ENCODE results near the gene PHF8.

PHF8 gene

DNA sequence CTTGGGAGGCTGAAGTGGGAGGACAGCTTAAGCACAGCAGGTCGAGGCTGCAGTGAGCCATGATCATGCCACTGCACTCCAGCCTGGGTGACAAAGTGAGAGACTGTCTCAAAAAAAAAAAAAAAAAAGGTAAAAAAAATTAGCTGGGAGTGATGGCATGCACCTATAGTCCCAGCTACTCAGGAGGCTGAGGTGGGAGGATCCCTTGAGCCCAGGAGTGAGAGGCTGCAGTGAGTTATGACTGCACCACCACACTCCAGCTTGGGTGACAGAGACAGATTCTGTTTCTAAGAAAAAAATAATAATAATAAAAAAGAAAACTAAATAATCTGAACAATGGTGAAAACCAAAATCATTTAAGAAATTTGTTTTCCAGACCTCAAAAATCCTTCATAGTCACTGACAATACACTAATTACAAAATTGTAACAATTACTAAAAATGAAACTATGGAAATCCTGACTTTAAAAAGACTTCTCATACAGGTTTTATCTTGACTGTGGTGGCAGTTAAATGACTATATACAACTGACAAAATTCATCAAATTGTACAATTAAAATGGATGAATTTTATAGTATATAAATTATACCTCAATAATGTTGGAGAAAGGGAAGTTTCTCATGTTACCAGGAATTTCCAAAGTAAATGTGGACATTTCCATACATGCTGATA lies 31.3 kb downstream of the PHF8 start:
- no peak for DNase-seq

DNA sequence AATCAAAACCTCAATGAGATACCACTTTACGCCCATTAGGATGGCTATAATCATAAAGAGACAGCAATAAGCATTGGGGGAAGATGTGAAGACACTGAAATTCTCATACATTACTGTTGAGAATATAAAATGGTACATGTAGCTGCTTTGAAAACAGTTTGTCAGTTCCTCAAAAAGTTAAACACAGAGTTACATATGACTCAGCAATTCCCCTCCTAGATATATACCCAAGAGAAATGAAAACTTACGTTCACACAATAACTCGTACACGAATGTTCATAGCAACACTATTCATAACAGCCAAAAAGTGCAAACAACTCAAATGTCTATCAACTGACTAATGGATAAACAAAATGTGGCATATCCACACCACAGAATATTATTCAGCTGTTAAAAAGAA lies 36.6 kb downstream of the PHF8 start:
- no peak for DNase-seq

GRCh38 chrX:53997724-53998123 lies 46.5 kb downstream of the PHF8 start:
- no peak for DNase-seq

- no peak for DNase-seq
Observed at GRCh38 chrX:53992589-53992988, 51.7 kb downstream of the PHF8 start.

GRCh38 chrX:53990171-53990570 lies 54.1 kb downstream of the PHF8 start:
- DNase-seq = no peak

DNA sequence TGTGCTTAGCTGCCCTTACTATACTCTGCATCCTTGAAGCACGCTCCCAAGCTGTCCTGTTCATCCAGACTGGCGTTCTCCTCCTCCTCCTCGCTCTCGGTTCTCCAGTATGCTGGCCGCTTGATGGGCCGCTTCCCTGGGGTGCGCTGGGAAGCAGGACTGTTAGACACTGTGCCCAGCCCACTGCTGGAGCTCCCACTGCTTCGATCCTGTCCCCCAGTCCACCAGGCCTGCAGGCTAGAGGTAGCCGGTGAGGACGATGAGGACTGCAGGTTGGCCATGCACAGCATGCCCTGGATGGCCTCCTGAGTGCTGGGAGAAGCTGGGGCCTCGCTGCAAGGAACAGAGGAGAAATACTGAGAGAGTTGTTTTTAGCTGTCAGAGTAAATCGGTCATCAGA lies 59.4 kb downstream of the PHF8 start:
- no peak for DNase-seq

GRCh38 chrX:53974529-53974928 lies 69.7 kb downstream of the PHF8 start:
- DNase-seq = no peak

- DNase-seq = no peak
Observed at GRCh38 chrX:53969540-53969939, 74.7 kb downstream of the PHF8 start.

DNA sequence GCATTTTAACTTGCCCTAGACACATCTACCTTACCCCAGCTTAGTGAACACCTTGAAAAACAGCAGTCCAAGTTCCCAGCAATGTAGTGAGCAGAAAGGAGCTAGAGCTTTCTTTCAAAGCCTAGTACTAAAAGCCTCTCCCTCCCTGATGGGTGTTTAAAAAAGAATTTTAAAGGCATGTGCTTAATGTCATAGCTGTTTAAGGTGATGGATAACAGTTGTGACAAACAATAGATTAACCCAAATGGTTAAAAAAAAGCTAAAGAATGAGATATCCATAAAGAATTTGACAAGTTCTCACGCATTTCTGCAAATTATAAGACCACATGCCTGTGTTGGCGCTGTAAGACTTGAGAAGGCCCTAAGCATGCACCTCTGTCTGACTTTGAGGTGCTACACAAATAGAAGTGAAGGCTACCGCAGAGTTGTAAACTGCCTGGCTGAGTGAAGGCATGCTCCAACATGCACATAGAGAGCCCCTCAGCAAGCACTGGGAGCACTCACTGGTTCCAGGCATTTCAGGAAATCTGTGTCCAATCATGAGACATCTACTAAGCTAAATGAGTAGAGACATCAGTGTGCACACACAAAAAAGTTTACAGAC lies 94.0 kb downstream of the PHF8 start:
- no peak for DNase-seq

DNA sequence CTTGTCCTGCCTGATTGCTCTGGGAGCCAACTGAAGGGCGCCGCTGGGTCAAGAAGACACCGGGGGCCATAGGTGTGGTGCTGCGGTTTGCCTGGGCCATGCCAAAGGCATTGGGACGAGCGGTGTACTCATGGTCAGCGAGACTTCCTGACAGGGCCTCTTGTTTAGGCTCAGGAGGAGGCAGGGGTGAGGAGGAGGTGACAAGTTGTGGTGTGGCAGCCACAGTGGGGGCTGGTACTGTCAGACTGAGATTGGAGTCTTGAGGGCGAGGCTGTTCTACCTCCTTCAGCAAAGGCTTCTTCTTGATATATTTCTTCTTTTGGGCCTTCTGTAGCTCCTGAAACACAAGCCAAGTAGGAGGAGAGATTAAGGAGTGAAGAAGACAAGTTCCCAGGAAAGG lies 104.1 kb downstream of the PHF8 start:
- DNase-seq = no peak

DNA sequence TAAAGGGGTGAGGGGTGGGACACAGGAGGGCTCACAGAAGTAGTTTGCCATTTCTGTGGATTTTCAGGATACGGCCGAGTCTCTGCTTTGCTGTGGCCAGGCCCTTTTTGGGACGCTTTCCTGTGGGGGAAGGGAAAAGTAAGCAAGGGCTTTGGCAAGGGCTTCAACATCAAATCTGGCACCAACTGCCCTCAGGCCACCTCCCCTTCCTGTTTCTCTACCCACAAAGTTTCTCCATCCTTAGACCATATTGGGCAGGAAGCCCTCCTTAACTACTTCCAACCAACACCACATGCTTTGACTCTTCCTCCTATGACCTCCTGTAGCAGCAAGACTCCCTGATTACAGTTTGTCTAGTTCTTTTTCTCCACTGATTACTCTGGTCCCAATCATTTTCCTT lies 105.1 kb downstream of the PHF8 start:
- peak; percentile 1 for DNase-seq

GRCh38 chrX:53930515-53931380 lies 113.5 kb downstream of the PHF8 start:
- DNase-seq = no peak

GRCh38 chrX:53926030-53926429 lies 118.2 kb downstream of the PHF8 start:
- DNase-seq = no peak

DNA sequence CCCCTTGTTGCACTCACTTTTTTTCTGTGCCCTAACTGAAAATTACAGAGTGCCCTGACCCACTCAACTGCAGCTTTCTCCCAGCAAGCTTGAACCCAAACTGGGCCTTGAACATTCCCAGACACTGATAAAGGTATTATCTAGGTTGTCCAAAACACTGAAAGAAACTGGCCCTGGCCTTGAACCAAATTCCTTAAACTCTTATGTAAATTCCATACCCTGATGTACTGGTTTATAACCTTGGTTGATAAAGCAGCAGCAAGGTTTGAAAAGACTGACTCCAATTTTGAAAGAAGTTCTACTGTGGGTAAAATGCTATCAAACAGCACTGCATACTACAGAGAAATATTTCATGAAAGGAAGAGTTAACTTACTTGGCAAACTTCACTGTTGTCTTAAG lies 125.6 kb downstream of the PHF8 start:
- DNase-seq = no peak

DNA sequence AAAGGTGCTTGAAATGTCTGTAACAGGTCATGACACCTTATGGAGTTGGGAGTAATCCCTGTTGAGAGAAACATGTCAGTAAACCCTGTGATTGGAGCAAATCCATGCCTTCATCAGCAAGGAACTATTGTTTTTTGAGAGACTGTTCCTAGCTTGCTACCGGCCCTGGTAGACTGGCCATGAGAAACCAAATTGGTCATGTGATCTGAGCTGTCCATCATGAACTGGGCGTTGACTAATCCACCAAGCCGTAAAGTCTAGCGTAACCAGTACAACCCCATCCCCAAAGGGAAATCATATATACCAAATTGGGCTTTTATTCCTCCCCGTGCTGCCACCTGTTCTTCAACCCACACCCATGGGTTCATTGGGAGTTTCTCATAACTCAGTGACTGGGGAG lies 143.7 kb downstream of the PHF8 start:
- no peak for DNase-seq

DNA sequence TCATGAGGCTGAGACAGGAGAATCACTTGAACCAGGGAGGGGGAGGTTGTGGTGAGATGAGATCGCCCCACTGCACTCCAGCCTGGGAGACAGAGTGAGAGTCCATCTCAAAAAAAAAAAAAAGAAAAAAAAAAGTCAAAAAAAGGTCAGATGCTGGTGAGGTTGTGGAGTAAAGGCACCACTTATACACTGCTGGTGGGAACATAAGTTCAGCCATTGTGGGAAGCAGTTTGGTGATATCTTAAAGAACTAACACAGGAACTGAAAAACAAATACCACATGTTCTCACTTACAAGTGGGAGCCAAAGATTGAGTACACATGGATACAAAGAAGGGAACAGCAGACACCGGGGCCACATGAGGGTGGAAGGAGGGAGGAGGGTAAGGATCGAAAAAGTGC lies 149.0 kb downstream of the PHF8 start:
- DNase-seq = no peak

Measured in activated CD4-positive, alpha-beta T cell treated with anti-CD3 and anti-CD28 coated beads, Interleukin-2, Interleukin-6, amounts not matched to agents 100 ng/mL and 50 ng/mL, durations not matched to agents 16 hours and 8 hours (primary cell).